Trophoblast cell (in vitro differentiated cells and primary cell): ENCODE results near the gene FKBP11.

Source experiments
- DNase-seq, 2 donors: peaks; one replicate each; pipeline ENCODE4 v3.0.0-alpha.2; 2016
- H2AFZ ChIP-seq: 2 replicates; pipeline ENCODE4 v1.6.1; 2013; ENCODE audit warnings: low read length, moderate library complexity, mild to moderate bottlenecking; ENCODE audit not compliant: insufficient read depth, poor library complexity
- H2AK5ac ChIP-seq: 2 replicates; pipeline ENCODE4 v1.6.1; 2013; ENCODE audit warnings: mild to moderate bottlenecking, low read length
- H2BK120ac ChIP-seq: 2 replicates; pipeline ENCODE4 v1.6.1; 2013; ENCODE audit warnings: low read length, mild to moderate bottlenecking, moderate library complexity; ENCODE audit not compliant: insufficient read depth, poor library complexity
- H2BK12ac ChIP-seq: 2 replicates; pipeline ENCODE4 v1.6.1; 2013; ENCODE audit warnings: mild to moderate bottlenecking, low read length, moderate library complexity
- H2BK5ac ChIP-seq: 2 replicates; pipeline ENCODE4 v1.6.1; 2013; ENCODE audit warnings: low read length, low read depth, moderate library complexity, mild to moderate bottlenecking; ENCODE audit not compliant: poor library complexity
- H3K14ac ChIP-seq: 2 replicates; pipeline ENCODE4 v1.6.1; 2013; ENCODE audit warnings: mild to moderate bottlenecking, low read length
- H3K18ac ChIP-seq: 2 replicates; pipeline ENCODE4 v1.6.1; 2013; ENCODE audit warnings: mild to moderate bottlenecking, low read length
- H3K23ac ChIP-seq: 2 replicates; pipeline ENCODE4 v1.6.1; 2013; ENCODE audit warnings: low read length
- H3K27ac ChIP-seq: 2 replicates; pipeline ENCODE4 v1.5.1; 2013; ENCODE audit warnings: low read depth, mild to moderate bottlenecking, inconsistent platforms, low read length, moderate library complexity
- H3K27me3 ChIP-seq: 2 replicates; pipeline ENCODE4 v1.6.1; 2013; ENCODE audit warnings: inconsistent platforms, mild to moderate bottlenecking, low read length, moderate library complexity; ENCODE audit not compliant: insufficient read depth
- H3K36me3 ChIP-seq, 2 experiments: 1 replicate in 1 of 2; 2 replicates in 1 of 2; pipeline ENCODE4 v1.6.1; 2013; ENCODE audit warnings: low read length in 2 of 2, mild to moderate bottlenecking in 2 of 2, moderate library complexity in 1 of 2; ENCODE audit not compliant: insufficient read depth in 2 of 2, control insufficient read depth in 1 of 2
- H3K4ac ChIP-seq: 2 replicates; pipeline ENCODE4 v1.6.1; 2013; ENCODE audit warnings: low read depth, mild to moderate bottlenecking, low read length, moderate library complexity
- H3K4me1 ChIP-seq, 2 experiments: 1 replicate in 1 of 2; 2 replicates in 1 of 2; pipeline ENCODE4 v1.6.1; 2013; ENCODE audit warnings: low read length in 2 of 2, mild to moderate bottlenecking in 2 of 2, moderate library complexity in 1 of 2; ENCODE audit not compliant: insufficient read depth in 2 of 2, control insufficient read depth in 1 of 2
- H3K4me2 ChIP-seq: 2 replicates; pipeline ENCODE4 v1.6.1; 2013; ENCODE audit warnings: inconsistent platforms, mild to moderate bottlenecking, low read length, moderate library complexity
- H3K4me3 ChIP-seq: 2 replicates; pipeline ENCODE4 v1.5.1; 2013; ENCODE audit warnings: mild to moderate bottlenecking, low read depth, low read length, inconsistent platforms
- H3K79me1 ChIP-seq: one replicate; pipeline ENCODE4 v1.6.1; 2013; ENCODE audit warnings: low read length
- H3K79me2 ChIP-seq: 2 replicates; pipeline ENCODE4 v1.6.1; 2013; ENCODE audit warnings: low read length, mild to moderate bottlenecking; ENCODE audit not compliant: control insufficient read depth, insufficient read depth, poor library complexity
- H3K9ac ChIP-seq: 2 replicates; pipeline ENCODE4 v1.6.1; 2013; ENCODE audit warnings: mild to moderate bottlenecking, low read length
- H3K9me3 ChIP-seq: 2 replicates; pipeline ENCODE4 v1.6.1; 2013; ENCODE audit warnings: low read depth, mild to moderate bottlenecking, control low read depth, inconsistent platforms, low read length; ENCODE audit not compliant: insufficient read depth
- H4K12ac ChIP-seq: 2 replicates; pipeline ENCODE4 v1.6.1; 2013; ENCODE audit warnings: low read depth, mild to moderate bottlenecking, low read length, moderate library complexity
- H4K8ac ChIP-seq: 2 replicates; pipeline ENCODE4 v1.6.1; 2013; ENCODE audit warnings: low read depth, mild to moderate bottlenecking, low read length, moderate library complexity
- H4K91ac ChIP-seq: one replicate; pipeline ENCODE4 v1.6.1; 2013; ENCODE audit warnings: low read depth, mild to moderate bottlenecking, low read length, moderate library complexity
- WGBS: extraction: QIAGEN DNeasy Blood & Tissue Kit; methylation state at CpG from one replicate; pipeline ENCODE4 v1.1.7; 2013; ENCODE audit warnings: missing lambda C conversion rate; ENCODE audit not compliant: insufficient read length, insufficient coverage; ENCODE audit errors: extremely low coverage; 5-methylcytosine and 5-hydroxymethylcytosine counted together

FKBP11 gene

GRCh38 chr12:48952691-48953090 lies 27.4 kb upstream of the FKBP11 start:
- H3K4me3 ChIP-seq, result no peak overlapping the region

GRCh38 chr12:48947727-48948126 lies 22.4 kb upstream of the FKBP11 start:
- Histone ChIP-seq H3K27ac (no peak overlapping the region), H2AK5ac (no peak overlapping the region), H4K91ac (no peak overlapping the region), H3K79me1 (no peaks in the 10 kb centered on the region), H4K12ac (no peak overlapping the region), H3K9ac (no peak overlapping the region), H2AFZ (no peak overlapping the region), H3K4me2 (no peak overlapping the region), H3K27me3 (no peaks in the 10 kb centered on the region), H2BK12ac (no peak overlapping the region), H3K4ac (no peak overlapping the region), H3K4me3 (no peak overlapping the region), H3K23ac (no peak overlapping the region), H3K79me2 (no peaks in the 10 kb centered on the region), H3K36me3 (peaks cover 3 to 4% of the 10 kb centered on the region in 2 experiments), H2BK120ac (no peak overlapping the region), H4K8ac (no peak overlapping the region), H3K14ac (no peak overlapping the region), H2BK5ac (no peak overlapping the region), H3K18ac (no peak overlapping the region), H3K4me1 (no peaks in the 10 kb centered on the region), H3K9me3 (no peaks in the 10 kb centered on the region)
- WGBS, result no CpG with 5 or more reads among the region's 3 CpGs
- DNase-seq, result no peak

More at GRCh38 chr12:48952691-48953090, 27.4 kb upstream of the FKBP11 start:
- Histone ChIP-seq H2AFZ (no peak overlapping the region), H3K27me3 (no peaks in the 10 kb centered on the region), H2BK5ac (no peak overlapping the region), H2BK12ac (no peak overlapping the region), H3K79me2 (peaks cover 14% of the 10 kb centered on the region), H3K18ac (no peak overlapping the region), H3K27ac (no peak overlapping the region), H3K4me2 (no peak overlapping the region), H2AK5ac (no peak overlapping the region), H3K14ac (no peak overlapping the region), H3K9me3 (no peaks in the 10 kb centered on the region), H4K8ac (no peak overlapping the region), H3K9ac (no peak overlapping the region), H2BK120ac (no peak overlapping the region), H3K4me1 (peaks cover 4 to 7% of the 10 kb centered on the region in 2 experiments), H3K79me1 (peaks cover 9% of the 10 kb centered on the region), H3K36me3 (peaks cover 3 to 13% of the 10 kb centered on the region in 2 experiments), H4K12ac (no peak overlapping the region), H3K23ac (no peak overlapping the region), H3K4ac (peak overlapping the region; percentile 15), H4K91ac (no peak overlapping the region)
- DNase-seq, result no peak
- no CpG with 5 or more reads among the region's 4 CpGs for WGBS

GRCh38 chr12:48946943-48947342 lies 21.7 kb upstream of the FKBP11 start:
- no peak overlapping the region for H2BK12ac ChIP-seq
- WGBS, result no CpG with 5 or more reads among the region's 6 CpGs
- no peaks in the 10 kb centered on the region for H3K4me1 ChIP-seq
- H4K12ac ChIP-seq, result no peak overlapping the region
- H3K4me2 ChIP-seq, result no peak overlapping the region
- H3K79me2 ChIP-seq, result no peaks in the 10 kb centered on the region
- H2AFZ ChIP-seq, result no peak overlapping the region
- H2AK5ac ChIP-seq, result no peak overlapping the region
- no peak overlapping the region for H3K18ac ChIP-seq
- H3K9me3 ChIP-seq, result no peaks in the 10 kb centered on the region
- H2BK5ac ChIP-seq, result no peak overlapping the region
- H2BK120ac ChIP-seq, result no peak overlapping the region
- no peak overlapping the region for H3K4me3 ChIP-seq
- H3K27ac ChIP-seq, result no peak overlapping the region
- H3K4ac ChIP-seq, result no peak overlapping the region
- peaks cover 1 to 2% of the 10 kb centered on the region in 2 experiments for H3K36me3 ChIP-seq
- H3K9ac ChIP-seq, result no peak overlapping the region
- H4K91ac ChIP-seq, result no peak overlapping the region
- DNase-seq, result no peak
- no peaks in the 10 kb centered on the region for H3K27me3 ChIP-seq
- no peak overlapping the region for H3K23ac ChIP-seq
- no peak overlapping the region for H3K14ac ChIP-seq
- no peaks in the 10 kb centered on the region for H3K79me1 ChIP-seq
- H4K8ac ChIP-seq, result no peak overlapping the region

GRCh38 chr12:48946205-48946604 lies 20.9 kb upstream of the FKBP11 start:
- H3K79me1 ChIP-seq, result no peaks in the 10 kb centered on the region
- H4K8ac ChIP-seq, result no peak overlapping the region
- H3K36me3 ChIP-seq, result peaks cover 3 to 4% of the 10 kb centered on the region in 2 experiments
- no peak for DNase-seq
- H3K4me3 ChIP-seq, result no peak overlapping the region
- H3K4me1 ChIP-seq, result no peaks in the 10 kb centered on the region
- no peak overlapping the region for H3K4me2 ChIP-seq
- no peak overlapping the region for H3K9ac ChIP-seq
- H3K14ac ChIP-seq, result no peak overlapping the region
- H4K12ac ChIP-seq, result no peak overlapping the region
- H3K18ac ChIP-seq, result no peak overlapping the region
- no peak overlapping the region for H2AK5ac ChIP-seq
- no peak overlapping the region for H3K23ac ChIP-seq
- no peak overlapping the region for H2BK5ac ChIP-seq
- no peak overlapping the region for H4K91ac ChIP-seq
- no peak overlapping the region for H2BK120ac ChIP-seq
- H3K9me3 ChIP-seq, result no peaks in the 10 kb centered on the region
- no peak overlapping the region for H2BK12ac ChIP-seq
- no peak overlapping the region for H2AFZ ChIP-seq
- H3K4ac ChIP-seq, result peak overlapping the region; percentile 24
- H3K27me3 ChIP-seq, result no peaks in the 10 kb centered on the region
- H3K79me2 ChIP-seq, result no peaks in the 10 kb centered on the region
- no peak overlapping the region for H3K27ac ChIP-seq
